Stimulated activated CD4-positive, alpha-beta T cell treated with anti-CD3 and anti-CD28 coated beads, Interleukin-1b, Interleukin-23, amount 100 ng/mL, for 48 hours (primary cell): Measurements from ENCODE around the gene MAP1A.

Source experiments
- DNase-seq: peaks from one replicate; pipeline ENCODE4 v3.0.0-alpha.2; 2020

MAP1A gene

GRCh38 chr15:43511012-43511885, 6.2 kb upstream of the MAP1A start:
- peak; percentile 32 for DNase-seq

GRCh38 chr15:43513550-43513949, 3.9 kb upstream of the MAP1A start:
- no peak for DNase-seq

- no peak for DNase-seq
Measured at GRCh38 chr15:43514241-43515057, 3.0 kb upstream of the MAP1A start.

- DNase-seq: no peak
Measured at GRCh38 chr15:43515741-43516140, 1.7 kb upstream of the MAP1A start.

- DNase-seq: no peak
Measured at GRCh38 chr15:43516185-43516584, 1.2 kb upstream of the MAP1A start.

- no peak for DNase-seq
Measured at GRCh38 chr15:43516801-43517353, 531 bp upstream of the MAP1A start.

- no peak for DNase-seq
Measured at GRCh38 chr15:43518197-43518761, 871 bp downstream of the MAP1A start.

- no peak for DNase-seq
Measured at GRCh38 chr15:43519196-43519595, 1.8 kb downstream of the MAP1A start.

- DNase-seq: no peak
Measured at GRCh38 chr15:43520138-43520537, 2.7 kb downstream of the MAP1A start.

GRCh38 chr15:43521419-43521818, 4.0 kb downstream of the MAP1A start:
- DNase-seq: no peak

- DNase-seq: no peak
Measured at GRCh38 chr15:43522247-43522646, 4.8 kb downstream of the MAP1A start.

- no peak for DNase-seq
Measured at GRCh38 chr15:43523646-43524045, 6.2 kb downstream of the MAP1A start.

- DNase-seq: no peak
Measured at GRCh38 chr15:43524254-43524845, 6.9 kb downstream of the MAP1A start.

GRCh38 chr15:43525131-43525530, 7.7 kb downstream of the MAP1A start:
- no peak for DNase-seq

GRCh38 chr15:43526261-43526930, 9.0 kb downstream of the MAP1A start:
- no peak for DNase-seq

- DNase-seq: no peak
Measured at GRCh38 chr15:43527016-43527801, 9.8 kb downstream of the MAP1A start.

- DNase-seq: no peak
Measured at GRCh38 chr15:43527802-43528541, 10.6 kb downstream of the MAP1A start.

GRCh38 chr15:43528542-43529007, 11.2 kb downstream of the MAP1A start:
- no peak for DNase-seq

GRCh38 chr15:43529141-43529540, 11.7 kb downstream of the MAP1A start:
- DNase-seq: no peak

- no peak for DNase-seq
Measured at GRCh38 chr15:43529587-43530345, 12.4 kb downstream of the MAP1A start.
